Neutrophil (primary cell): Measurements from ENCODE around the gene ADAMTS20.

Experiments
- H3K27ac ChIP-seq: fragments of 200-600 bp; sonication (generic); 2 replicates; pipeline ENCODE4 v1.5.1; 2016; ENCODE audit warnings: mild to moderate bottlenecking, moderate library complexity
- H3K27me3 ChIP-seq: fragments of 200-600 bp; sonication (generic); 2 replicates; pipeline ENCODE4 v1.6.0; 2016; ENCODE audit warnings: mild to moderate bottlenecking
- H3K36me3 ChIP-seq: fragments of 200-600 bp; sonication (generic); 2 replicates; pipeline ENCODE4 v1.5.1; 2017
- H3K4me1 ChIP-seq, 2 experiments: fragments of 200-600 bp in 1 of 2; sonication (generic) in 1 of 2; 1 replicate in 1 of 2; 2 replicates in 1 of 2; pipeline versions ENCODE4 v1.5.1 to v1.6.1; 2013 to 2016; ENCODE audit warnings: low read depth in 1 of 2, low read length in 1 of 2, mild to moderate bottlenecking in 1 of 2, moderate library complexity in 1 of 2; ENCODE audit not compliant: control insufficient read depth in 1 of 2, insufficient read depth in 1 of 2
- H3K4me3 ChIP-seq, 2 experiments: fragments of 200-600 bp in 1 of 2; sonication (generic) in 1 of 2; 1 replicate in 1 of 2; 2 replicates in 1 of 2; pipeline ENCODE4 v1.5.1; 2013 to 2016; ENCODE audit warnings: low read depth in 1 of 2, low read length in 1 of 2, mild to moderate bottlenecking in 1 of 2, moderate library complexity in 1 of 2
- H3K9me3 ChIP-seq: fragments of 200-600 bp; sonication (generic); 2 replicates; pipeline ENCODE4 v1.5.1; 2016
- CTCF ChIP-seq: fragments of 200-600 bp; sonication (generic); IDR thresholded peaks from 2 replicates; pipeline ENCODE4 v1.5.1; 2016; ENCODE audit warnings: antibody characterized with exemption

ADAMTS20 gene

GRCh38 chr12:43396671-43397070 lies 155.3 kb downstream of the ADAMTS20 start:
- H3K36me3 ChIP-seq, result no peaks in the 10 kb centered on the region
- no peak for TF ChIP-seq CTCF
- H3K9me3 ChIP-seq, result no peaks in the 10 kb centered on the region
- H3K27me3 ChIP-seq, result no peaks in the 10 kb centered on the region
- H3K27ac ChIP-seq, result no peak overlapping the region
- no peaks in the 10 kb centered on the region for H3K4me1 ChIP-seq
- H3K4me3 ChIP-seq, result no peak overlapping the region

DNA sequence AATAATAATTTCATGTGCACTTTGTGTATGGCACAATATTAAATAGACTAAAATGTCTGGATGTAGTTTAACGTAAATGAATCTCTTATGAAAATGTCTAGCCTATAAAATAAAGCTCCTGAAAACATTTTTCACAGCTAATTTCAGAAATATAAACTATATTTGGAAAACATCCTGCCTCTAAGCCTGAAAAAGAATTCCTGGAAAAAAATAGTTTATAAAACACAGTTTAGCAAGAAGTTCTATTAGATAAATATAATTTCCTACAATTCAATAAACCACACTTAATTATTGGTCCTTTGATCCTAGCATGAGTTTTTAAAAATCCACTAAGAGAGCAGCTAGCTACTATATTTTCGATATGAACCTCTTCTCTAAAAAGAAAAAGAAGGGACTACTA lies 159.9 kb downstream of the ADAMTS20 start:
- no peaks in the 10 kb centered on the region for H3K27me3 ChIP-seq
- H3K27ac ChIP-seq, result no peak overlapping the region
- no peaks in the 10 kb centered on the region for H3K4me1 ChIP-seq
- no peak overlapping the region for H3K4me3 ChIP-seq
- no peaks in the 10 kb centered on the region for H3K9me3 ChIP-seq
- no peaks in the 10 kb centered on the region for H3K36me3 ChIP-seq
- TF ChIP-seq CTCF, result no peak

DNA sequence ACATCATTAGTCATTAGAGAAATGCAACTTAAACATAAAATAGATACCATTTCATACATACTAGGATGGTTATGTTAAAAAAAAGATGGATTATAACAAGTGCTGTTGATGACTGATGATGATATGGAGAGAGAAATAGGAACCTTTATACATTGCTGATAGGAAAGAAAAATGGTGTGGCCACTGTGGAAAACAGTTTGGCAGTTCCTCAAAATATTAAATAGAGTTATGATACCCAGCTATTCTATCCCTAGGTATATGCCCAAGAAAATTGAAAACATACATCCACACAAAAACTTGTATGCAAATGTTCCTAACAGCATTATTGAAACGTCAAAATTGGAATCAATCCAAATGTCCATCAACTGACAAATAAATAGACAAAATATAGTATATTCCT lies 170.1 kb downstream of the ADAMTS20 start:
- Histone ChIP-seq H3K27ac (no peak overlapping the region), H3K4me1 (no peaks in the 10 kb centered on the region), H3K4me3 (no peak overlapping the region), H3K9me3 (no peaks in the 10 kb centered on the region), H3K36me3 (no peaks in the 10 kb centered on the region), H3K27me3 (no peaks in the 10 kb centered on the region)
- no peak for TF ChIP-seq CTCF

- Histone ChIP-seq H3K4me3 (no peak overlapping the region), H3K27ac (no peak overlapping the region), H3K36me3 (no peaks in the 10 kb centered on the region), H3K4me1 (no peaks in the 10 kb centered on the region), H3K9me3 (no peaks in the 10 kb centered on the region), H3K27me3 (no peaks in the 10 kb centered on the region)
- no peak for TF ChIP-seq CTCF
Observed at GRCh38 chr12:43378448-43378847, 173.6 kb downstream of the ADAMTS20 start.

GRCh38 chr12:43370263-43370662 lies 181.7 kb downstream of the ADAMTS20 start:
- no peak for TF ChIP-seq CTCF
- no peaks in the 10 kb centered on the region for H3K4me1 ChIP-seq
- H3K27ac ChIP-seq, result no peak overlapping the region

More at GRCh38 chr12:43370263-43370662, 181.7 kb downstream of the ADAMTS20 start:
- H3K27me3 ChIP-seq, result no peaks in the 10 kb centered on the region
- no peaks in the 10 kb centered on the region for H3K36me3 ChIP-seq
- no peaks in the 10 kb centered on the region for H3K9me3 ChIP-seq
- H3K4me3 ChIP-seq, result no peak overlapping the region
